Suprapubic skin (tissue), 4 donors: Measurements from ENCODE around the gene FOXN3.

ENCODE experiments used
- EP300 ChIP-seq: sonication (generic); formaldehyde crosslinking; IDR thresholded peaks from one replicate; pipeline ENCODE4 v1.6.1; 2017; ENCODE audit warnings: antibody characterized with exemption
- POLR2A ChIP-seq, 2 donors: fragments of 450-650 bp; IDR thresholded peaks; one replicate each; pipeline ENCODE4 v1.6.1; 2017; ENCODE audit warnings: antibody characterized with exemption in 2 of 2, mild to moderate bottlenecking in 2 of 2, moderate library complexity in 2 of 2
- POLR2AphosphoS5 ChIP-seq, 3 donors: sonication (generic); formaldehyde crosslinking; IDR thresholded peaks; one replicate each; pipeline ENCODE4 v1.6.1; 2017; ENCODE audit warnings: antibody characterized with exemption in 3 of 3
- TF ChIP-seq, protein P1 (sequence below), 2 donors: fragments of 200-600 bp in 1 of 2; fragments of 450-650 bp in 1 of 2; sonication (generic) in 1 of 2; IDR thresholded peaks; one replicate each; pipeline ENCODE4 v1.5.1; 2016 to 2019; ENCODE audit warnings: antibody characterized with exemption in 2 of 2, mild to moderate bottlenecking in 1 of 2, moderate library complexity in 1 of 2

DNA sequence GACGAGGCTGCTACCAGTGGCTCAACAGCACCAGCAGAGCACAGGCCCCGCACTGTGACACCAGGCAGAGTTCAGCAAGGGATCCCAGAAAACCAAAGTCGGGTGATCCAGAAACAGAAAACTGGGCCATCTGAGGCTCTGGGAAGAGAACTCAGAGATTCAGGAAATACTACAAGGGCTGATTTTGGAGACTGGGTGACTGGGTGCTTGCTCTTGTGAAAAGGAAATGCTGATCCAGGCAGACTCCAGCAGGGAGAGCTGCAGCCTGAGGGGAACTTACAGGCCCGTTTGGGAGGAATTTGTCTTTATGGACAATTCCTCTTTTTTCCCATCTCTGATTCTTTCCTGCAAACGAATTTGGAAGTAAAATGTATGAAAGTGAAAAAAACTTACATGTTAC is 28.2 kb downstream of the FOXN3 start:
- TF ChIP-seq POLR2A (IDR thresholded peaks at IDR 0.05) (no peak), EP300 (no peak), POLR2AphosphoS5 (IDR thresholded peaks at IDR 0.05) (no peak)
- TF ChIP-seq, protein P1, sequence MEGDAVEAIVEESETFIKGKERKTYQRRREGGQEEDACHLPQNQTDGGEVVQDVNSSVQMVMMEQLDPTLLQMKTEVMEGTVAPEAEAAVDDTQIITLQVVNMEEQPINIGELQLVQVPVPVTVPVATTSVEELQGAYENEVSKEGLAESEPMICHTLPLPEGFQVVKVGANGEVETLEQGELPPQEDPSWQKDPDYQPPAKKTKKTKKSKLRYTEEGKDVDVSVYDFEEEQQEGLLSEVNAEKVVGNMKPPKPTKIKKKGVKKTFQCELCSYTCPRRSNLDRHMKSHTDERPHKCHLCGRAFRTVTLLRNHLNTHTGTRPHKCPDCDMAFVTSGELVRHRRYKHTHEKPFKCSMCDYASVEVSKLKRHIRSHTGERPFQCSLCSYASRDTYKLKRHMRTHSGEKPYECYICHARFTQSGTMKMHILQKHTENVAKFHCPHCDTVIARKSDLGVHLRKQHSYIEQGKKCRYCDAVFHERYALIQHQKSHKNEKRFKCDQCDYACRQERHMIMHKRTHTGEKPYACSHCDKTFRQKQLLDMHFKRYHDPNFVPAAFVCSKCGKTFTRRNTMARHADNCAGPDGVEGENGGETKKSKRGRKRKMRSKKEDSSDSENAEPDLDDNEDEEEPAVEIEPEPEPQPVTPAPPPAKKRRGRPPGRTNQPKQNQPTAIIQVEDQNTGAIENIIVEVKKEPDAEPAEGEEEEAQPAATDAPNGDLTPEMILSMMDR (IDR thresholded peaks at IDR 0.05), result no peak
